ENCODE results near the gene RAB35.

Gene RAB35

GRCh38 chr12:120056739-120057138 lies 59.8 kb downstream of the RAB35 start:
- TF ChIP-seq ZFHX2 (tag by site-specific recombination; conservative IDR thresholded peaks at IDR 0.05) (peak; percentile 55), KLF8 (tag by site-specific recombination; IDR thresholded peaks at IDR 0.05) (no peak)
- Histone ChIP-seq H3K27ac (ENCODE audit: extremely low read depth, low read depth, low read length) (no peak overlapping the region), H3K4me1 (ENCODE audit: control insufficient read depth, insufficient read depth, low read length) (no peaks in the 10 kb centered on the region), H3K9me3 (ENCODE audit: control insufficient read depth, insufficient read depth, low read depth, low read length) (no peaks in the 10 kb centered on the region), H3K36me3 (ENCODE audit: control insufficient read depth in 2 of 2, insufficient read depth in 1 of 2, low read length in 2 of 2) (no peaks in the 10 kb centered on the region), H3K4me3 (ENCODE audit: low read depth, low read length) (no peak overlapping the region)
- CTCF ChIA-PET = no interaction called here
- POLR2A ChIA-PET = no interaction called here

- CTCF ChIA-PET = interaction anchor here (0.5 kb wide), 1 partner anchor 1099 kb away, joined by 3 read pairs; no protein-coding TSS in a partner anchor
Measured at GRCh38 chr12:120055231-120056000, 61.1 kb downstream of the RAB35 start.

GRCh38 chr12:120054293-120054692 lies 62.3 kb downstream of the RAB35 start:
- ChIA-PET CTCF (interaction anchor here (0.9 kb wide), 1 partner anchor 11 kb away, joined by 3 read pairs; no protein-coding TSS in a partner anchor), POLR2A (no interaction called here)
- no peaks in the 10 kb centered on the region for H3K4me1 ChIP-seq (ENCODE audit: control insufficient read depth, insufficient read depth, low read length)
- TF ChIP-seq ZNF777 (tag by site-specific recombination; IDR thresholded peaks at IDR 0.05; ENCODE audit: borderline replicate concordance) (no peak), ZSCAN5A (tag by site-specific recombination; IDR thresholded peaks at IDR 0.05) (no peak), ZNF239 (tag by site-specific recombination; IDR thresholded peaks at IDR 0.05) (no peak), ZNF707 (tag by site-specific recombination; IDR thresholded peaks at IDR 0.05) (no peak), ZNF654 (tag by site-specific recombination; IDR thresholded peaks at IDR 0.05; ENCODE audit: low read depth) (no peak), ZNF175 (tag by site-specific recombination; IDR thresholded peaks at IDR 0.05) (no peak), ZBTB21 (tag by site-specific recombination; IDR thresholded peaks at IDR 0.05) (no peak), ZNF843 (tag by site-specific recombination; IDR thresholded peaks at IDR 0.05) (no peak), KLF17 (tag by site-specific recombination; IDR thresholded peaks at IDR 0.05) (no peak), ZNF521 (tag by site-specific recombination; IDR thresholded peaks at IDR 0.05) (no peak), ZBTB20 (tag by site-specific recombination; IDR thresholded peaks at IDR 0.05) (no peak), ZNF132 (tag by site-specific recombination; IDR thresholded peaks at IDR 0.05; ENCODE audit: borderline replicate concordance) (no peak), ZNF16 (tag by site-specific recombination; IDR thresholded peaks at IDR 0.05; ENCODE audit: low read depth) (no peak), PRDM1 (tag by site-specific recombination; IDR thresholded peaks at IDR 0.05) (no peak), ZNF138 (tag by site-specific recombination; IDR thresholded peaks at IDR 0.05; ENCODE audit: borderline replicate concordance) (no peak), ZNF629 (tag by site-specific recombination; IDR thresholded peaks at IDR 0.05) (no peak), KLF8 (tag by site-specific recombination; IDR thresholded peaks at IDR 0.05) (no peak)
- no peak overlapping the region for H3K27ac ChIP-seq (ENCODE audit: extremely low read depth, low read depth, low read length)
- no peak overlapping the region for H3K4me3 ChIP-seq (ENCODE audit: low read depth, low read length)
- H3K9me3 ChIP-seq (ENCODE audit: control insufficient read depth, insufficient read depth, low read depth, low read length) = no peaks in the 10 kb centered on the region
- no peaks in the 10 kb centered on the region for H3K36me3 ChIP-seq (ENCODE audit: control insufficient read depth in 2 of 2, insufficient read depth in 1 of 2, low read length in 2 of 2)

More at GRCh38 chr12:120055231-120056000, 61.1 kb downstream of the RAB35 start:
- no peak overlapping the region for H3K27ac ChIP-seq (ENCODE audit: extremely low read depth, low read depth, low read length)
- H3K36me3 ChIP-seq (ENCODE audit: control insufficient read depth in 2 of 2, insufficient read depth in 1 of 2, low read length in 2 of 2) = no peaks in the 10 kb centered on the region
- H3K4me3 ChIP-seq (ENCODE audit: low read depth, low read length) = no peak overlapping the region
- no peaks in the 10 kb centered on the region for H3K4me1 ChIP-seq (ENCODE audit: control insufficient read depth, insufficient read depth, low read length)
- POLR2A ChIA-PET = no interaction called here
- TF ChIP-seq ZNF140 (tag by site-specific recombination; IDR thresholded peaks at IDR 0.05) (no peak), PRDM6 (tag by site-specific recombination; IDR thresholded peaks at IDR 0.05) (peak; percentile 21; the same call in 1 of the 2 replicates)
- no peaks in the 10 kb centered on the region for H3K9me3 ChIP-seq (ENCODE audit: control insufficient read depth, insufficient read depth, low read depth, low read length)

All from HEK293 (cell line).